Thyroid gland (tissue), 4 donors: ENCODE data around the gene SMNDC1. TPM values are rescaled to one million over a fixed set of nuclear protein-coding genes. Genes with fewer than 3 reads are reported as not detected.

Experiments
- DNase-seq, 2 donors: peaks; one replicate each; pipeline ENCODE4 v3.0.0-alpha.2; 2019
- H3K27ac ChIP-seq, 3 donors: fragments of 200-600 bp; sonication (generic); 1 replicate in 2 of 3; 2 replicates in 1 of 3; pipeline ENCODE4 v1.5.1; 2016 to 2019; ENCODE audit warnings: mild to moderate bottlenecking in 1 of 3, moderate library complexity in 1 of 3
- H3K27me3 ChIP-seq: fragments of 200-600 bp; sonication (generic); one replicate; pipeline ENCODE4 v1.5.1; 2019
- H3K36me3 ChIP-seq, 2 donors: fragments of 200-600 bp; sonication (generic); one replicate each; pipeline ENCODE4 v1.5.1; 2016 to 2019
- H3K4me1 ChIP-seq, 2 donors: fragments of 200-600 bp; sonication (generic); one replicate each; pipeline ENCODE4 v1.5.1; 2017 to 2019
- H3K4me3 ChIP-seq, 3 donors: fragments of 200-600 bp; sonication (generic); replicated peaks in 1 of 3; 1 replicate in 2 of 3; 2 replicates in 1 of 3; pipeline ENCODE4 v1.5.1; 2016; ENCODE audit warnings: mild to moderate bottlenecking in 1 of 3
- H3K9me3 ChIP-seq: fragments of 200-600 bp; sonication (generic); one replicate; pipeline ENCODE4 v1.5.1; 2017
- CTCF ChIP-seq, 6 experiments: fragments of 200-600 bp in 3 of 6; fragments of 450-650 bp in 3 of 6; sonication (generic) in 3 of 6; IDR thresholded peaks; one replicate each; pipeline ENCODE4 v1.5.1; 2016 to 2019; ENCODE audit warnings: antibody characterized with exemption in 6 of 6, mild to moderate bottlenecking in 2 of 6, inconsistent platforms in 1 of 6, moderate library complexity in 1 of 6
- POLR2A ChIP-seq, 2 donors: fragments of 450-650 bp; IDR thresholded peaks; one replicate each; pipeline ENCODE4 v1.6.1; 2017; ENCODE audit warnings: antibody characterized with exemption in 2 of 2, mild to moderate bottlenecking in 2 of 2, moderate library complexity in 1 of 2
- WGBS, 2 donors: methylation state at CpG; one replicate each; pipeline ENCODE4 v1.1.5; 2017; 5-methylcytosine and 5-hydroxymethylcytosine counted together
- intact Hi-C: fragments of 100-400 bp; cut with DNase I; formaldehyde crosslinking; loops from one replicate; pipeline ENCODE4 v1.15.1; 2023
- total RNA-seq, 4 donors: library from RNA; depleted of rRNA; stranded (reverse); fragments of >200 nt; gene quantifications; one replicate each; pipeline ENCODE4 v1.2.3, GENCODE V29; 2016

Gene SMNDC1
- total RNA-seq, 4 donors from 2014 or later: 12.3 to 16.3 (median 13.5) TPM

DNA sequence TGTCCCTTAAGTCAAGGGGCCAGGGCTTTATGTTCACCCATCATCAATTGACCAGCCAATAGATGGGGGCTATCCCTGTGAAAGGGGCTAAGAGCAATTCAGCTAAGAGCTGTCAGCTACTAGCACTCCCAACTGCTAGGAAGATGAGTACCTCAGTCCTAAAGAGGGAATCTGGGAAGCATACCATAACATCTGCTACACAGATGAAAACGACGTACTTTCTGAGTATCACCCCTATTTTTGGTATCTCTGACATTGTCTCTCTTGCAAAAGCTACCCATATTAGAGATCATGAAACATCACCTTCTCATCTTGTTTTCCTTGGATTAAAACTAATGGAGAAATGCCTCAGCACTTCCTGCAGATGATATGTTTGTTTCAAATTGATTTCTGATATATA is 7.5 kb upstream of the SMNDC1 start:
- Histone ChIP-seq H3K36me3 (no peaks in the 10 kb centered on the region), H3K9me3 (no peaks in the 10 kb centered on the region), H3K4me3 (no peak overlapping the region), H3K4me1 (no peaks in the 10 kb centered on the region), H3K27me3 (no peaks in the 10 kb centered on the region), H3K27ac (no peak overlapping the region)
- TF ChIP-seq CTCF (IDR thresholded peaks at IDR 0.05) (no peak), POLR2A (IDR thresholded peaks at IDR 0.05) (no peak)
- intact Hi-C loops: no loop called here
- WGBS, 2 donors: 56 to 83% methylated on average over 2 of the region's 2 CpGs
- no peak for DNase-seq

GRCh38 chr10:110311357-110311949 is 6.7 kb upstream of the SMNDC1 start:
- intact Hi-C loops: loop anchor here (2.0 kb wide), 1 partner anchor 233 kb away; no protein-coding TSS in a partner anchor
- Histone ChIP-seq H3K36me3 (no peaks in the 10 kb centered on the region), H3K27me3 (no peaks in the 10 kb centered on the region), H3K27ac (no peak overlapping the region), H3K4me3 (no peak overlapping the region), H3K9me3 (no peaks in the 10 kb centered on the region), H3K4me1 (no peaks in the 10 kb centered on the region)
- DNase-seq: peak; percentile 65 to 67
- WGBS, 2 donors: 2 to 3% methylated on average over 3 of the region's 3 CpGs
- TF ChIP-seq CTCF (IDR thresholded peaks at IDR 0.05) (peak; percentile 31 to 85 (median 72)), POLR2A (IDR thresholded peaks at IDR 0.05) (no peak)

DNA sequence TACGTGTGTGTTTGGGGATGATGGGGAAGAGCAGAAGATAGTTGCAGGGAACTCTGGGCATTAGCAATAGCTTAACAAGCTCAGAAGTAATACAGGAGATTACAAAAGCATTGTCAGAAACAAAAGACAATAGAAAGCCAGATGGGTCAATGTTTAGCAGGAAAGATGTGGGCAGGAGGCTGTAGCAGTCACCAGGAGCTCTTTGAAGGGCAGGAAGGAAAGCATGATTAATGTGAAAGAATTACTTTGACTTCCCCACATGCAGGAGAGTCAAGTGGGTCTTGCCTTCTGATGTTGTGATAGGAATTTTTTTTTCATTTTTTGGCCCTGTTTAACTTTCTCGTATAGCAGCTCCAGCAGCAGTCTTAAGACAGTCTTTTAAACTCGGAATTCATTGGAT is 6.0 kb upstream of the SMNDC1 start:
- no peaks in the 10 kb centered on the region for H3K36me3 ChIP-seq
- no peak overlapping the region for H3K4me3 ChIP-seq
- intact Hi-C loops: loop anchor here (2.0 kb wide), 1 partner anchor 234 kb away; no protein-coding TSS in a partner anchor
- H3K27me3 ChIP-seq: no peaks in the 10 kb centered on the region
- no peak for DNase-seq
- no peaks in the 10 kb centered on the region for H3K9me3 ChIP-seq
- peaks cover 0 to 4% of the 10 kb centered on the region in 2 donors for H3K4me1 ChIP-seq
- 56 to 62% methylated on average over 3 of the region's 3 CpGs for WGBS, 2 donors
- TF ChIP-seq CTCF (IDR thresholded peaks at IDR 0.05): no peak
- TF ChIP-seq POLR2A (IDR thresholded peaks at IDR 0.05): no peak
- H3K27ac ChIP-seq: no peak overlapping the region

- 69 to 77% methylated on average over 4 of the region's 4 CpGs for WGBS, 2 donors
- no peaks in the 10 kb centered on the region for H3K9me3 ChIP-seq
- H3K4me1 ChIP-seq: peaks cover 10 to 12% of the 10 kb centered on the region in 2 donors
- H3K4me3 ChIP-seq: no peak overlapping the region
- H3K27ac ChIP-seq: no peak overlapping the region
- H3K36me3 ChIP-seq: peaks cover 0 to 2% of the 10 kb centered on the region in 2 donors
- H3K27me3 ChIP-seq: no peaks in the 10 kb centered on the region
- DNase-seq: no peak
- intact Hi-C loops: no loop called here
- no peak for TF ChIP-seq POLR2A (IDR thresholded peaks at IDR 0.05)
- no peak for TF ChIP-seq CTCF (IDR thresholded peaks at IDR 0.05)
Measured at GRCh38 chr10:110307805-110308204, 3.1 kb upstream of the SMNDC1 start.

DNA sequence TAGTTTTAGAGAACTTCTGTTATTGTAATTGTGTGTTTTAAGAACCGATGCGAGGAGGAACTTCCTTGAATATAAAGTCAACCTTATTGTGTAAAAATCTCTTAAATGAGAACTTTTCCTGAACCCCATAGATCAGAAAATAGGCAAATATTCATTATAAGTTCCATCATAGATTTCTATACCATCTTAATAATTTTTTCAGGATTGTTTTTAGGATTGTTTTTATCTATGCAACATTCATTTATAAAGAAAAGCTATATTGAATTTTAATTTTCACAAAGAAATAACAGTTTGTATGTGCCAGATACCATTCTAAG is 1.7 kb upstream of the SMNDC1 start:
- TF ChIP-seq CTCF (IDR thresholded peaks at IDR 0.05): no peak
- Histone ChIP-seq H3K4me1 (peaks cover 12 to 17% of the 10 kb centered on the region in 2 donors), H3K27ac (no peak overlapping the region), H3K4me3 (no peak overlapping the region), H3K36me3 (peaks cover 9 to 16% of the 10 kb centered on the region in 2 donors), H3K9me3 (no peaks in the 10 kb centered on the region), H3K27me3 (no peaks in the 10 kb centered on the region)
- 16 to 19% methylated on average over 2 of the region's 2 CpGs for WGBS, 2 donors
- intact Hi-C loops: no loop called here
- DNase-seq: no peak
